ENCODE results near the gene DGCR2.

DNA sequence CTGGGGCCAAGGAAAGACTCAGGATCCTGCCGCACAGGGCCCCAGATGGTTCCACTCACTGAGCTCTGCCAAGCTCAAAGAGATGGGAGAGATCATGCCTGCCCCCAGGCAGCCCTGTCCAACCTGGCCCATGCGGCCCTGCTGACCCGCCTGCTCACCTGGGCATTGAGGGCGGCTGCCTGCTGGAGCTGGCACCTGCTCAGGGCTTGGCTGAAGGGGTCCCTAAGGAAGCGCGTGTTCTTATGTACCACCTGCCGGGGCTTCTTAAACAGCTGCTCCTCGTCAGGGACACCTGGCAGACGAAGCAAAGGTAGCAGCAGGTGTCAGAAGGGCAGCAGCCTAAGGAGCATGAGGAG is 16.8 kb upstream of the DGCR2 start:
- TF ChIP-seq CTCF (IDR thresholded peaks at IDR 0.05; ENCODE audit: borderline replicate concordance, extremely low read depth, low read length, poor library complexity, severe bottlenecking) (no peak), EZH2 (IDR thresholded peaks at IDR 0.05; ENCODE audit: borderline replicate concordance, low read depth, low read length, severe bottlenecking) (no peak)

Data from DND-41 (cell line).